Measurements from ENCODE around the gene TBC1D32.

- TF ChIP-seq CTCF (IDR thresholded peaks at IDR 0.05) (no peak), EP300 (IDR thresholded peaks at IDR 0.05; ENCODE audit: low read depth) (no peak)
Observed at GRCh38 chr6:121067381-121067780, 266.9 kb downstream of the TBC1D32 start.
